SK-MEL-5 (cell line): ENCODE measurements around the gene CCR3. TPM values are rescaled to one million over a fixed set of nuclear protein-coding genes. Genes with fewer than 3 reads are reported as not detected.

Experiments
- DNase-seq: peaks from one replicate; pipeline ENCODE4 v3.0.0-alpha.2; 2016; ENCODE audit warnings: low read depth, low spot score
- in situ Hi-C: cut with HindIII; loops from 2 replicates; pipeline ENCODE4 v1.10.0; 2016; ENCODE audit warnings: low sequenced_read_pairs, high pct_unique_total_duplicates, low pct_unique_long_range_greater_than_20kb
- total RNA-seq: library from RNA; depleted of rRNA; stranded (reverse); fragments of >200 nt; shearing (Covaris generic); gene quantifications from 2 replicates; pipeline ENCODE4 v1.2.3, GENCODE V29; 2014; rRNA removed

CCR3 gene
- total RNA-seq, 1 experiment from 2014 or later: not detected

GRCh38 chr3:46314517-46314916 lies 72.3 kb downstream of the CCR3 start:
- in situ Hi-C loops: no loop called here
- no peak for DNase-seq

- in situ Hi-C loops: no loop called here
- no peak for DNase-seq
Observed at GRCh38 chr3:46316206-46316605, 73.9 kb downstream of the CCR3 start.

Other genes with a start within 250 kb of the CCR3 start
- gene FYCO1, start 246.6 kb upstream of the CCR3 start, total RNA-seq: 52.7 and 53.6 TPM in 2 replicates
- not detected in 2 replicates for gene XCR1, start 215.0 kb upstream of the CCR3 start, total RNA-seq
- 0.56 and 1.0 TPM in 2 replicates for gene CCR1, start 34.1 kb upstream of the CCR3 start, total RNA-seq
- gene CCR2, start 111.7 kb downstream of the CCR3 start, total RNA-seq: not detected in 2 replicates
- gene CCR5, start 128.5 kb downstream of the CCR3 start, total RNA-seq: not detected in 2 replicates
- gene CCRL2, start 164.8 kb downstream of the CCR3 start, total RNA-seq: not detected in 2 replicates
- gene LTF, start 222.4 kb downstream of the CCR3 start, total RNA-seq: 0.11 TPM in 1 of 2 replicates, not detected in the other